RWPE1 (cell line): ENCODE results near the gene SDSL.

Experiments
- CTCF ChIA-PET: fragments of 350-600 bp; sonication (Branson Sonifier 250); formaldehyde crosslinking; extraction: SDS; loops from one replicate; lab custom pipeline; 2021; lab: Yijun Ruan, JAX
- POLR2A ChIA-PET: fragments of 400-600 bp; formaldehyde crosslinking; extraction: SDS; loops from one replicate; lab custom pipeline; 2020; ENCODE audit warnings: antibody characterized with exemption; ENCODE audit not compliant: low non-redundant PET; lab: Yijun Ruan, JAX
- DNase-seq: peaks from one replicate; pipeline ENCODE4 v3.0.0; 2012; ENCODE audit warnings: low spot score
- H3K27ac ChIP-seq: fragments of 450-650 bp; 2 replicates; pipeline ENCODE4 v1.5.1; 2017
- TF ChIP-seq, protein P1 (sequence below): fragments of 450-650 bp; conservative IDR thresholded peaks from 2 replicates; pipeline ENCODE4 v1.5.1; 2017; ENCODE audit warnings: low read depth, mild to moderate bottlenecking

The SDSL gene

GRCh38 chr12:113425960-113426453 is 3.8 kb downstream of the SDSL start:
- DNase-seq, result no peak
- no peak overlapping the region for H3K27ac ChIP-seq
- ChIA-PET CTCF (interaction anchor here (0.6 to 1.0 kb wide), 6 partner anchors 10 to 1082 kb away, joined by 3 to 6 read pairs (median 4); no protein-coding TSS in a partner anchor), POLR2A (no interaction called here)
- TF ChIP-seq, protein P1, sequence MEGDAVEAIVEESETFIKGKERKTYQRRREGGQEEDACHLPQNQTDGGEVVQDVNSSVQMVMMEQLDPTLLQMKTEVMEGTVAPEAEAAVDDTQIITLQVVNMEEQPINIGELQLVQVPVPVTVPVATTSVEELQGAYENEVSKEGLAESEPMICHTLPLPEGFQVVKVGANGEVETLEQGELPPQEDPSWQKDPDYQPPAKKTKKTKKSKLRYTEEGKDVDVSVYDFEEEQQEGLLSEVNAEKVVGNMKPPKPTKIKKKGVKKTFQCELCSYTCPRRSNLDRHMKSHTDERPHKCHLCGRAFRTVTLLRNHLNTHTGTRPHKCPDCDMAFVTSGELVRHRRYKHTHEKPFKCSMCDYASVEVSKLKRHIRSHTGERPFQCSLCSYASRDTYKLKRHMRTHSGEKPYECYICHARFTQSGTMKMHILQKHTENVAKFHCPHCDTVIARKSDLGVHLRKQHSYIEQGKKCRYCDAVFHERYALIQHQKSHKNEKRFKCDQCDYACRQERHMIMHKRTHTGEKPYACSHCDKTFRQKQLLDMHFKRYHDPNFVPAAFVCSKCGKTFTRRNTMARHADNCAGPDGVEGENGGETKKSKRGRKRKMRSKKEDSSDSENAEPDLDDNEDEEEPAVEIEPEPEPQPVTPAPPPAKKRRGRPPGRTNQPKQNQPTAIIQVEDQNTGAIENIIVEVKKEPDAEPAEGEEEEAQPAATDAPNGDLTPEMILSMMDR, result no peak

DNA sequence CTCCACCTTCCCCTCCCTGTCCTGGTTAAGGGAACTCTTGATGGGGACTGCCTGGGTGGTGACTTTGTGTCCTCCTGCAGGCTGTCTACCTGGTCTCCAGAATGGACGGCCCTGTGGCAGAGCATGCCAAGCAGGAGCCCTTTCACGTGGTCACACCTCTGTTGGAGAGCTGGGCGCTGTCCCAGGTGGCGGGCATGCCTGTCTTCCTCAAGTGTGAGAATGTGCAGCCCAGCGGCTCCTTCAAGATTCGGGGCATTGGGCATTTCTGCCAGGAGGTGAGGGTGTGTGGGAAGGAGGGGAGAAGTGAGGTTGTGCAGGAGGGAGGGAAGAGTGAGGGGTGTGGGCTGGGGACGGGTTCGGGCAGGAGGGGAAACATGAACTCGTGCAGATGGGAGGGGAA is 5.7 kb downstream of the SDSL start:
- no peak for DNase-seq
- TF ChIP-seq, protein P1, result no peak
- no peak overlapping the region for H3K27ac ChIP-seq
- CTCF ChIA-PET, result no interaction called here
- POLR2A ChIA-PET, result no interaction called here

DNA sequence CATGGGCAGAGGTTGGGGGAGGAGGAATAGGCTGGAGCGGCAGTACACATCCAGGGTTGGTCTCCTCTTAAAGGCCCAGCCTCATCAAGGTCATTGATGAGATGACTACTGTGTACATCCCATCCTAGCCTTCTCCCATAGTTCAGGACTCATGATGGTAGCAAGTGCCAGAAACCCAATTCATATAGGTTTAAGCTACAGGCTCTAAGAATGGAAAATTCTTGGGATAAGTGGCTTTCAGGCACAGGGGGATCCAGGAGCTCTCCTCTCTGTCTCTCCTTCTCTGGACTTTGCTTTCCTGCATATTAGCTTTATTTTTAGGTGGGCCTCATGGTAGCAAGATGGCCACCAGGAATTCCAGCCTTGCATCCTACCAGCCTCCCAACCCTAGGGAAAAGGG is 6.3 kb downstream of the SDSL start:
- no peak overlapping the region for H3K27ac ChIP-seq
- POLR2A ChIA-PET, result no interaction called here
- TF ChIP-seq, protein P1, result no peak
- CTCF ChIA-PET, result no interaction called here
- DNase-seq, result no peak

DNA sequence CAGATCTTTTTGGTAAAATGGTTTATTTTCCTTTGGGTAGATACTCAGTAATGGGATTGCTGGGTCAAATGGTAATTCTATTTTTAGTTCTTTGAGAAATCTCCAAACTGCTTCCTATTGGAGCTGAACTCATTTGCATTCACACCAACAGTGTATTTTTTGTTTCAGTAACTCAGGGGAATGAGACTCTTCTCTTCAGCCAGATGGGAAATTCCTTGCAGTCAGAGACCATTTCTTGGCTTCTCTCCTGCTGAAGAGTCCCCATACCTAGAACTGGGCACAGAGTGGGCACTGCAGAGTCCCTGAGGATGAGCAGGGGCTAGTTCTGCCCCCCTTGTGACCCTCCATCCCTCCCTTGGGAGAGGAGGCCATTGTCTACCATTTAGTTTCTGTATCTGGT is 10.8 kb downstream of the SDSL start:
- ChIA-PET CTCF (interaction anchor here (0.6 kb wide), 1 partner anchor 643 kb away, joined by 3 read pairs; no protein-coding TSS in a partner anchor), POLR2A (no interaction called here)
- TF ChIP-seq, protein P1, result no peak
- DNase-seq, result no peak
- H3K27ac ChIP-seq, result no peak overlapping the region

- TF ChIP-seq, protein P1, result no peak
- CTCF ChIA-PET, result interaction anchor here (0.6 to 1.9 kb wide), 2 partner anchors 10 to 317 kb away, joined by 6 to 7 read pairs; no protein-coding TSS in a partner anchor
- POLR2A ChIA-PET, result no interaction called here
Measured at GRCh38 chr12:113435367-113435766, 13.2 kb downstream of the SDSL start.

GRCh38 chr12:113436586-113436985 is 14.4 kb downstream of the SDSL start:
- ChIA-PET POLR2A (no interaction called here), CTCF (interaction anchor here (1.9 kb wide), 1 partner anchor 11 kb away, joined by 6 read pairs; no protein-coding TSS in a partner anchor)
- H3K27ac ChIP-seq, result no peak overlapping the region
- DNase-seq, result no peak
- TF ChIP-seq, protein P1, result no peak

More at GRCh38 chr12:113435367-113435766, 13.2 kb downstream of the SDSL start:
- DNase-seq, result no peak
- no peak overlapping the region for H3K27ac ChIP-seq
